HG02852 (cell line): ENCODE data around the gene CLMN.

Source experiments
- ATAC-seq: cut with Tn5 transposase; IDR thresholded peaks from one replicate; pipeline ENCODE4 v1.9.1; 2021; ENCODE audit warnings: mild to moderate bottlenecking, moderate library complexity; ENCODE audit not compliant: unreplicated experiment

The CLMN gene

GRCh38 chr14:95264271-95264973, 55.3 kb downstream of the CLMN start:
- no peak for ATAC-seq

GRCh38 chr14:95263527-95264231, 56.0 kb downstream of the CLMN start:
- no peak for ATAC-seq

GRCh38 chr14:95262511-95262891, 57.2 kb downstream of the CLMN start:
- ATAC-seq, result no peak

GRCh38 chr14:95261616-95262510, 57.8 kb downstream of the CLMN start:
- ATAC-seq, result no peak

GRCh38 chr14:95260537-95261361, 59.0 kb downstream of the CLMN start:
- ATAC-seq, result peak; percentile 39

- ATAC-seq, result no peak
Measured at GRCh38 chr14:95258754-95259593, 60.7 kb downstream of the CLMN start.

- ATAC-seq, result no peak
Measured at GRCh38 chr14:95258156-95258555, 61.6 kb downstream of the CLMN start.

- no peak for ATAC-seq
Measured at GRCh38 chr14:95257521-95257920, 62.2 kb downstream of the CLMN start.

GRCh38 chr14:95256776-95257060, 63.0 kb downstream of the CLMN start:
- no peak for ATAC-seq

- no peak for ATAC-seq
Measured at GRCh38 chr14:95256002-95256775, 63.5 kb downstream of the CLMN start.

GRCh38 chr14:95255487-95255886, 64.2 kb downstream of the CLMN start:
- ATAC-seq, result no peak

GRCh38 chr14:95255013-95255412, 64.7 kb downstream of the CLMN start:
- peak; percentile 48 for ATAC-seq

- no peak for ATAC-seq
Measured at GRCh38 chr14:95254288-95254687, 65.4 kb downstream of the CLMN start.

GRCh38 chr14:95253039-95253630, 66.6 kb downstream of the CLMN start:
- no peak for ATAC-seq

- no peak for ATAC-seq
Measured at GRCh38 chr14:95252219-95252618, 67.5 kb downstream of the CLMN start.

GRCh38 chr14:95250936-95251335, 68.8 kb downstream of the CLMN start:
- no peak for ATAC-seq

- ATAC-seq, result no peak
Measured at GRCh38 chr14:95250140-95250769, 69.5 kb downstream of the CLMN start.

GRCh38 chr14:95248432-95248831, 71.3 kb downstream of the CLMN start:
- ATAC-seq, result no peak
